HepG2 (cell line): Measurements from ENCODE around the gene AUTS2. TPM values are rescaled to one million over a fixed set of nuclear protein-coding genes. Genes with fewer than 3 reads are reported as not detected.

Experiments
- ATAC-seq: fragments of 200-7000 bp; cut with Tn5 transposase; 3 replicates; pipeline ENCODE4 v1.9.1; 2020; ENCODE audit warnings: mild to moderate bottlenecking, moderate library complexity
- BruUV-seq: library from RNA; stranded (reverse); fragments of 400-500 nt; replicated peaks from 2 replicates; lab custom pipeline; 2021; lab: Mats Ljungman, UMichigan
- CTCF ChIA-PET: fragments of 300-600 bp; formaldehyde crosslinking; extraction: SDS; loops from one replicate; lab custom pipeline; 2021; ENCODE audit warnings: low total read pairs, inconsistent platforms, low intra/inter-chr PET ratio; lab: Yijun Ruan, JAX
- POLR2A ChIA-PET: fragments of 350-600 bp; sonication (Branson Sonifier 250); formaldehyde crosslinking; loops from one replicate; lab custom pipeline; 2020; ENCODE audit warnings: antibody characterized with exemption, inconsistent platforms; lab: Yijun Ruan, JAX
- DNase-seq: peaks from one replicate; pipeline ENCODE4 v3.0.0-alpha.2; 2015; ENCODE audit warnings: low spot score
- FAIRE-seq: peaks from 3 replicates; lab custom pipeline; 2011; peaks lifted over from hg19 to GRCh38; lab: Jason Lieb, UNC
- H2AFZ ChIP-seq: one replicate; pipeline ENCODE4 v1.6.1; 2011; ENCODE audit warnings: low read length, inconsistent platforms
- H3K27ac ChIP-seq: fragments of 300-600 bp; 3 replicates; pipeline ENCODE4 v1.8.0; 2011; ENCODE audit warnings: mixed run types, mild to moderate bottlenecking, mixed read lengths, low read length, inconsistent platforms; ENCODE audit not compliant: insufficient read depth; ENCODE audit errors: extremely low read length
- H3K27me3 ChIP-seq, 2 experiments: fragments of 200-600 bp in 1 of 2; 2 replicates in 1 of 2; 3 replicates in 1 of 2; pipeline versions ENCODE4 v1.6.0 to v1.8.0; 2011; ENCODE audit warnings: low read length in 2 of 2, mild to moderate bottlenecking in 2 of 2, moderate library complexity in 2 of 2, inconsistent platforms in 1 of 2; ENCODE audit not compliant: insufficient read depth in 2 of 2, control insufficient read depth in 1 of 2
- H3K36me3 ChIP-seq, 2 experiments: fragments of 200-600 bp in 1 of 2; replicated peaks in 1 of 2; 2 replicates in 1 of 2; 3 replicates in 1 of 2; pipeline versions ENCODE4 v1.5.1 to v1.8.0; 2011; ENCODE audit warnings: low read length in 2 of 2, inconsistent platforms in 1 of 2; ENCODE audit not compliant: insufficient read depth in 2 of 2, control insufficient read depth in 1 of 2
- H3K4me1 ChIP-seq: 2 replicates; pipeline ENCODE4 v1.5.1; 2012; ENCODE audit warnings: low read length, inconsistent platforms; ENCODE audit not compliant: insufficient read depth
- H3K4me2 ChIP-seq: 2 replicates; pipeline ENCODE4 v1.6.0; 2011; ENCODE audit warnings: low read depth, low read length, inconsistent platforms
- H3K4me3 ChIP-seq, 3 experiments: fragments of 200-600 bp in 1 of 3; sonication (generic), shearing (Covaris generic) in 1 of 3; replicated peaks in 1 of 3; 2 replicates each; pipeline ENCODE4 v1.5.1; 2011 to 2016; ENCODE audit warnings: low read length in 3 of 3, inconsistent platforms in 2 of 3, low read depth in 2 of 3, mild to moderate bottlenecking in 2 of 3, control low read depth in 1 of 3, mixed read lengths in 1 of 3; ENCODE audit not compliant: insufficient read depth in 1 of 3
- H3K79me2 ChIP-seq: one replicate; pipeline ENCODE4 v1.6.1; 2011; ENCODE audit warnings: low read length, inconsistent platforms; ENCODE audit not compliant: insufficient read depth
- H3K9ac ChIP-seq: 2 replicates; pipeline ENCODE4 v1.6.0; 2011; ENCODE audit warnings: mild to moderate bottlenecking, low read depth, low read length, inconsistent platforms; ENCODE audit not compliant: insufficient read depth
- H3K9me3 ChIP-seq: 2 replicates; pipeline ENCODE4 v1.5.1; 2012; ENCODE audit warnings: mild to moderate bottlenecking, low read length
- H4K20me1 ChIP-seq: 2 replicates; pipeline ENCODE4 v1.6.0; 2011; ENCODE audit warnings: inconsistent platforms, mild to moderate bottlenecking, low read length, moderate library complexity; ENCODE audit not compliant: insufficient read depth
- IRX3 ChIP-seq: sonication (generic); formaldehyde crosslinking; IDR thresholded peaks from 2 replicates; pipeline ENCODE4 v1.8.1; 2023; ENCODE audit warnings: mild to moderate bottlenecking, low read depth, missing genetic modification reagents, borderline replicate concordance
- MTF2 ChIP-seq: sonication (generic); formaldehyde crosslinking; IDR thresholded peaks from 2 replicates; pipeline ENCODE4 v1.5.0; 2020; ENCODE audit warnings: missing genetic modification reagents, borderline replicate concordance
- MXD4 ChIP-seq: IDR thresholded peaks from 2 replicates; pipeline ENCODE4 v1.6.1; 2016; ENCODE audit warnings: mild to moderate bottlenecking, missing biosample characterization, missing genetic modification reagents
- NRL ChIP-seq: sonication (generic); formaldehyde crosslinking; IDR thresholded peaks from 2 replicates; pipeline ENCODE4 v1.5.0; 2020; ENCODE audit warnings: missing genetic modification reagents, mild to moderate bottlenecking, moderate library complexity, borderline replicate concordance
- PCBP1 ChIP-seq: fragments of 200-400 bp; formaldehyde crosslinking; IDR thresholded peaks from 2 replicates; pipeline ENCODE4 v1.6.1; 2017; ENCODE audit warnings: mild to moderate bottlenecking, low read depth, low read length, borderline replicate concordance
- POGZ ChIP-seq: sonication (generic); formaldehyde crosslinking; IDR thresholded peaks from 2 replicates; pipeline ENCODE4 v1.4.0; 2020; ENCODE audit warnings: mild to moderate bottlenecking, missing genetic modification reagents
- POLR2G ChIP-seq: fragments of 200-400 bp; formaldehyde crosslinking; IDR thresholded peaks from 2 replicates; pipeline ENCODE4 v1.6.1; 2018; ENCODE audit warnings: mild to moderate bottlenecking, low read depth, low read length, moderate library complexity
- SCMH1 ChIP-seq: sonication (generic); formaldehyde crosslinking; IDR thresholded peaks from 2 replicates; pipeline ENCODE4 v1.9.0; 2021; ENCODE audit warnings: missing genetic modification reagents, mild to moderate bottlenecking, borderline replicate concordance
- TBL1XR1 ChIP-seq: fragments of 150-350 bp; IDR thresholded peaks from 2 replicates; pipeline ENCODE4 v1.6.1; 2014; ENCODE audit warnings: borderline replicate concordance, low read length; ENCODE audit not compliant: partially characterized antibody
- ZFYVE20 ChIP-seq: sonication (generic); formaldehyde crosslinking; IDR thresholded peaks from 2 replicates; pipeline ENCODE4 v1.8.0; 2023; ENCODE audit warnings: low read depth, mild to moderate bottlenecking, moderate library complexity, missing genetic modification reagents, borderline replicate concordance
- ZKSCAN1 ChIP-seq: fragments of 150-350 bp; IDR thresholded peaks from 2 replicates; pipeline ENCODE4 v1.6.1; 2014; ENCODE audit warnings: low read length
- ZNF407 ChIP-seq: sonication (generic); formaldehyde crosslinking; IDR thresholded peaks from one replicate; pipeline ENCODE4 v1.5.1; 2020; ENCODE audit warnings: mild to moderate bottlenecking, missing genetic modification reagents; ENCODE audit errors: not compliant biosample characterization
- WGBS: methylation state at CpG from one replicate; pipeline ENCODE4 v1.1.6; 2017; ENCODE audit warnings: low lambda C conversion rate; 5-methylcytosine and 5-hydroxymethylcytosine counted together
- in situ Hi-C: cut with HindIII; loops from 2 replicates; pipeline ENCODE4 v1.10.0; 2017; ENCODE audit warnings: low pct_unique_long_range_greater_than_20kb; ENCODE audit not compliant: extremely low pct_ligation_motif_present
- intact Hi-C: fragments of 100-400 bp; cut with micrococcal nuclease; formaldehyde crosslinking; loops from one replicate; pipeline ENCODE4 v1.10.0; 2022; ENCODE audit not compliant: unreplicated experiment
- polyA plus RNA-seq, 8 experiments: library from polyadenylated mRNA; depleted of rRNA in 3 of 8; stranded (reverse) in 7 of 8; unstranded in 1 of 8; fragments of >200 nt; fragmentation: Illumina TruSeq in 4 of 8; extraction: Trizol in 4 of 8; gene quantifications; 2 replicates each; pipeline versions ENCODE4 v1.2.1 to v1.2.3, GENCODE V29; 2011 to 2016; ENCODE audit warnings: low read depth in 4 of 8, missing spikeins in 1 of 8, mixed read lengths in 1 of 8; ENCODE audit not compliant: insufficient read depth in 1 of 8
- total RNA-seq, 5 experiments: library from RNA; depleted of rRNA; stranded (reverse); fragments of >200 nt; fragmentation: Illumina TruSeq; extraction: Trizol; gene quantifications; 2 replicates each; pipeline ENCODE4 v1.2.3, GENCODE V29; 2016; ENCODE audit warnings: low read depth in 1 of 5
- TF ChIP-seq, protein P1 (sequence below): sonication (generic); formaldehyde crosslinking; IDR thresholded peaks from 2 replicates; pipeline ENCODE4 v1.5.1; 2020; ENCODE audit warnings: mild to moderate bottlenecking, missing genetic modification reagents, moderate library complexity

AUTS2 gene
- total and polyA plus RNA-seq, 2 of the 13 experiments (the other 11 are each of a cell fraction or from before 2014, with no cell fraction given), result 0.38 TPM; not detected in 1

- intact Hi-C loops, result no loop called here
- ChIA-PET POLR2A (no interaction called here), CTCF (no interaction called here)
- Histone ChIP-seq H3K27ac (no peak overlapping the region), H3K79me2 (no peaks in the 10 kb centered on the region), H3K27me3 (no peaks in the 10 kb centered on the region), H4K20me1 (no peaks in the 10 kb centered on the region), H3K4me1 (no peaks in the 10 kb centered on the region), H3K4me2 (no peak overlapping the region), H3K36me3 (no peaks in the 10 kb centered on the region), H3K9ac (no peak overlapping the region), H3K9me3 (no peaks in the 10 kb centered on the region), H2AFZ (no peak overlapping the region), H3K4me3 (no peak overlapping the region)
- BruUV-seq, result no TSS peak
- FAIRE-seq (no peak), ATAC-seq (no peak), DNase-seq (no peak)
- in situ Hi-C loops, result no loop called here
- WGBS, result 51% methylated on average over 5 of the region's 5 CpGs
- TF ChIP-seq ZFYVE20, result no peak
- no peak for TF ChIP-seq PCBP1
- no peak for TF ChIP-seq ZNF407 (CRISPR knock-in tag)
- TF ChIP-seq POLR2G, result no peak
- TF ChIP-seq MTF2, result no peak
- TF ChIP-seq, protein P1, sequence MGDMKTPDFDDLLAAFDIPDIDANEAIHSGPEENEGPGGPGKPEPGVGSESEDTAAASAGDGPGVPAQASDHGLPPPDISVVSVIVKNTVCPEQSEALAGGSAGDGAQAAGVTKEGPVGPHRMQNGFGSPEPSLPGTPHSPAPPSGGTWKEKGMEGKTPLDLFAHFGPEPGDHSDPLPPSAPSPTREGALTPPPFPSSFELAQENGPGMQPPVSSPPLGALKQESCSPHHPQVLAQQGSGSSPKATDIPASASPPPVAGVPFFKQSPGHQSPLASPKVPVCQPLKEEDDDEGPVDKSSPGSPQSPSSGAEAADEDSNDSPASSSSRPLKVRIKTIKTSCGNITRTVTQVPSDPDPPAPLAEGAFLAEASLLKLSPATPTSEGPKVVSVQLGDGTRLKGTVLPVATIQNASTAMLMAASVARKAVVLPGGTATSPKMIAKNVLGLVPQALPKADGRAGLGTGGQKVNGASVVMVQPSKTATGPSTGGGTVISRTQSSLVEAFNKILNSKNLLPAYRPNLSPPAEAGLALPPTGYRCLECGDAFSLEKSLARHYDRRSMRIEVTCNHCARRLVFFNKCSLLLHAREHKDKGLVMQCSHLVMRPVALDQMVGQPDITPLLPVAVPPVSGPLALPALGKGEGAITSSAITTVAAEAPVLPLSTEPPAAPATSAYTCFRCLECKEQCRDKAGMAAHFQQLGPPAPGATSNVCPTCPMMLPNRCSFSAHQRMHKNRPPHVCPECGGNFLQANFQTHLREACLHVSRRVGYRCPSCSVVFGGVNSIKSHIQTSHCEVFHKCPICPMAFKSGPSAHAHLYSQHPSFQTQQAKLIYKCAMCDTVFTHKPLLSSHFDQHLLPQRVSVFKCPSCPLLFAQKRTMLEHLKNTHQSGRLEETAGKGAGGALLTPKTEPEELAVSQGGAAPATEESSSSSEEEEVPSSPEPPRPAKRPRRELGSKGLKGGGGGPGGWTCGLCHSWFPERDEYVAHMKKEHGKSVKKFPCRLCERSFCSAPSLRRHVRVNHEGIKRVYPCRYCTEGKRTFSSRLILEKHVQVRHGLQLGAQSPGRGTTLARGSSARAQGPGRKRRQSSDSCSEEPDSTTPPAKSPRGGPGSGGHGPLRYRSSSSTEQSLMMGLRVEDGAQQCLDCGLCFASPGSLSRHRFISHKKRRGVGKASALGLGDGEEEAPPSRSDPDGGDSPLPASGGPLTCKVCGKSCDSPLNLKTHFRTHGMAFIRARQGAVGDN (CRISPR knock-in tag), result no peak
- TF ChIP-seq ZKSCAN1, result no peak
- no peak for TF ChIP-seq MXD4
- no peak for TF ChIP-seq POGZ (CRISPR knock-in tag)
- TF ChIP-seq IRX3 (CRISPR knock-in tag), result no peak
- no peak for TF ChIP-seq SCMH1
- no peak for TF ChIP-seq NRL (CRISPR knock-in tag)
- TF ChIP-seq TBL1XR1, result no peak
Measured at GRCh38 chr7:70758646-70759045, 1160.4 kb downstream of the AUTS2 start.
